H9 (cell line): ENCODE measurements around the gene ZSWIM5. TPM values are rescaled to one million over a fixed set of nuclear protein-coding genes. Genes with fewer than 3 reads are reported as not detected.

Experiments
- DNase-seq: peaks from one replicate; pipeline ENCODE4 v3.0.0-alpha.2; 2017
- H2AFZ ChIP-seq: one replicate; pipeline ENCODE4 v1.6.1; 2013; ENCODE audit warnings: mild to moderate bottlenecking, low read length, control low read depth, moderate library complexity
- H2AK5ac ChIP-seq: 2 replicates; pipeline ENCODE4 v1.6.1; 2013; ENCODE audit warnings: low read length, control low read depth, mixed read lengths; ENCODE audit not compliant: insufficient read length
- H2BK120ac ChIP-seq: one replicate; pipeline ENCODE4 v1.6.1; 2013; ENCODE audit warnings: low read depth, mild to moderate bottlenecking, low read length, control low read depth, inconsistent platforms; ENCODE audit not compliant: poor library complexity, severe bottlenecking
- H2BK12ac ChIP-seq: 2 replicates; pipeline ENCODE4 v1.6.1; 2013; ENCODE audit warnings: low read length, control low read depth, mixed read lengths, low read depth; ENCODE audit not compliant: insufficient read length
- H2BK15ac ChIP-seq: 2 replicates; pipeline ENCODE4 v1.6.1; 2013; ENCODE audit warnings: low read depth, low read length, control low read depth
- H2BK20ac ChIP-seq: one replicate; pipeline ENCODE4 v1.6.1; 2013; ENCODE audit warnings: low read depth, mild to moderate bottlenecking, low read length, control low read depth, inconsistent platforms; ENCODE audit not compliant: poor library complexity, severe bottlenecking
- H2BK5ac ChIP-seq: 2 replicates; pipeline ENCODE4 v1.6.1; 2013; ENCODE audit warnings: low read length, control low read depth, mixed read lengths; ENCODE audit not compliant: insufficient read length
- H3K14ac ChIP-seq: 2 replicates; pipeline ENCODE4 v1.6.1; 2013; ENCODE audit warnings: low read length, control low read depth; ENCODE audit not compliant: insufficient read depth
- H3K18ac ChIP-seq: 2 replicates; pipeline ENCODE4 v1.6.1; 2013; ENCODE audit warnings: low read depth, mild to moderate bottlenecking, mixed read lengths, low read length, control low read depth; ENCODE audit not compliant: insufficient read length
- H3K23ac ChIP-seq: 2 replicates; pipeline ENCODE4 v1.6.1; 2013; ENCODE audit warnings: low read length, control low read depth, mixed read lengths, low read depth; ENCODE audit not compliant: insufficient read length
- H3K23me2 ChIP-seq: 2 replicates; pipeline ENCODE4 v1.6.1; 2013; ENCODE audit warnings: low read depth, mild to moderate bottlenecking, mixed read lengths, low read length, control low read depth; ENCODE audit not compliant: insufficient read length, poor library complexity, severe bottlenecking
- H3K27ac ChIP-seq: 2 replicates; pipeline ENCODE4 v1.5.1; 2013; ENCODE audit warnings: low read length, control low read depth, mixed read lengths, low read depth; ENCODE audit not compliant: insufficient read length
- H3K27me3 ChIP-seq: 2 replicates; pipeline ENCODE4 v1.6.1; 2013; ENCODE audit warnings: low read length, control low read depth, inconsistent platforms; ENCODE audit not compliant: insufficient read depth
- H3K4ac ChIP-seq: 2 replicates; pipeline ENCODE4 v1.6.1; 2013; ENCODE audit warnings: low read depth, mild to moderate bottlenecking, control low read depth, inconsistent platforms, low read length, moderate library complexity
- H3K4me1 ChIP-seq: 2 replicates; pipeline ENCODE4 v1.6.1; 2013; ENCODE audit warnings: low read length, control low read depth, inconsistent platforms; ENCODE audit not compliant: insufficient read depth
- H3K4me2 ChIP-seq: 2 replicates; pipeline ENCODE4 v1.6.1; 2013; ENCODE audit warnings: low read length, control low read depth, mixed read lengths; ENCODE audit not compliant: insufficient read length, insufficient read depth
- H3K56ac ChIP-seq: 2 replicates; pipeline ENCODE4 v1.6.1; 2013; ENCODE audit warnings: low read depth, mild to moderate bottlenecking, mixed read lengths, low read length, control low read depth; ENCODE audit not compliant: insufficient read length
- H3K79me1 ChIP-seq: 2 replicates; pipeline ENCODE4 v1.6.1; 2013; ENCODE audit warnings: low read depth, mild to moderate bottlenecking, moderate library complexity, low read length, control low read depth, inconsistent platforms; ENCODE audit not compliant: insufficient read depth, poor library complexity, severe bottlenecking
- H3K79me2 ChIP-seq: 2 replicates; pipeline ENCODE4 v1.6.1; 2013; ENCODE audit warnings: low read length, control low read depth, inconsistent platforms; ENCODE audit not compliant: insufficient read depth
- H3K9ac ChIP-seq: 2 replicates; pipeline ENCODE4 v1.6.1; 2013; ENCODE audit warnings: low read length, control low read depth, mixed read lengths; ENCODE audit not compliant: insufficient read length; ENCODE audit errors: extremely low read depth
- H3K9me3 ChIP-seq: one replicate; pipeline ENCODE4 v1.6.1; 2013; ENCODE audit warnings: low read depth, low read length, inconsistent platforms; ENCODE audit not compliant: control insufficient read depth
- H3T11ph ChIP-seq: one replicate; pipeline ENCODE4 v1.6.1; 2013; ENCODE audit warnings: mild to moderate bottlenecking, low read length, control low read depth, inconsistent platforms
- H4K20me1 ChIP-seq: one replicate; pipeline ENCODE4 v1.6.1; 2013; ENCODE audit not compliant: control insufficient read depth, insufficient read length, insufficient read depth
- H4K5ac ChIP-seq: 2 replicates; pipeline ENCODE4 v1.6.1; 2013; ENCODE audit warnings: low read depth, mild to moderate bottlenecking, mixed read lengths, low read length, control low read depth; ENCODE audit not compliant: insufficient read length
- H4K8ac ChIP-seq: replicated peaks from 2 replicates; pipeline ENCODE4 v1.6.1; 2013; ENCODE audit warnings: low read length, control low read depth, mixed read lengths, low read depth; ENCODE audit not compliant: insufficient read length
- H4K91ac ChIP-seq: 2 replicates; pipeline ENCODE4 v1.6.1; 2013; ENCODE audit warnings: low read depth, mild to moderate bottlenecking, moderate library complexity, mixed read lengths, low read length, control low read depth; ENCODE audit not compliant: insufficient read length
- H3K27ac Mint-ChIP-seq, 3 experiments: 2 replicates in 2 of 3; 3 replicates in 1 of 3; pipeline ENCODE4 v1.8.0; 2020 to 2021; ENCODE audit warnings: mixed read lengths in 3 of 3, mild to moderate bottlenecking in 1 of 3, moderate library complexity in 1 of 3
- H3K27me3 Mint-ChIP-seq: 2 replicates; pipeline ENCODE4 v1.8.0; 2021; ENCODE audit warnings: low read depth, mild to moderate bottlenecking, moderate library complexity, mixed read lengths
- H3K36me3 Mint-ChIP-seq, 3 experiments: 2 replicates in 2 of 3; 3 replicates in 1 of 3; pipeline ENCODE4 v1.8.0; 2020 to 2021; ENCODE audit warnings: low read depth in 3 of 3, mixed read lengths in 3 of 3; ENCODE audit not compliant: insufficient read depth in 1 of 3
- H3K4me1 Mint-ChIP-seq, 2 experiments: 2 replicates each; pipeline ENCODE4 v1.8.0; 2020; ENCODE audit warnings: mixed read lengths in 2 of 2
- H3K4me3 Mint-ChIP-seq, 2 experiments: 2 replicates in 1 of 2; 3 replicates in 1 of 2; pipeline ENCODE4 v1.8.0; 2020 to 2021; ENCODE audit warnings: mild to moderate bottlenecking in 2 of 2, mixed read lengths in 2 of 2, moderate library complexity in 1 of 2
- H3K9me3 Mint-ChIP-seq, 2 experiments: 2 replicates in 1 of 2; 3 replicates in 1 of 2; pipeline ENCODE4 v1.8.0; 2020; ENCODE audit warnings: mild to moderate bottlenecking in 2 of 2, mixed read lengths in 2 of 2, moderate library complexity in 1 of 2
- WGBS: extraction: QIAGEN DNeasy Blood & Tissue Kit; methylation state at CpG from one replicate; pipeline ENCODE4 v1.1.7; 2013; ENCODE audit warnings: missing lambda C conversion rate, low lambda C conversion rate, mixed read lengths; ENCODE audit not compliant: insufficient read length; ENCODE audit errors: extremely low coverage; 5-methylcytosine and 5-hydroxymethylcytosine counted together
- total RNA-seq: library from RNA; stranded (reverse); gene quantifications from 2 replicates; pipeline ENCODE4 v1.2.1, GENCODE V29; 2021
- TF ChIP-seq, protein P1 (sequence below): fragments of 200-600 bp; sonication (generic); conservative IDR thresholded peaks from 3 replicates; pipeline ENCODE4 v1.8.0; 2021; ENCODE audit warnings: antibody characterized with exemption, mild to moderate bottlenecking

Gene ZSWIM5
- total RNA-seq, 1 experiment from 2014 or later: 3.5 TPM

DNA sequence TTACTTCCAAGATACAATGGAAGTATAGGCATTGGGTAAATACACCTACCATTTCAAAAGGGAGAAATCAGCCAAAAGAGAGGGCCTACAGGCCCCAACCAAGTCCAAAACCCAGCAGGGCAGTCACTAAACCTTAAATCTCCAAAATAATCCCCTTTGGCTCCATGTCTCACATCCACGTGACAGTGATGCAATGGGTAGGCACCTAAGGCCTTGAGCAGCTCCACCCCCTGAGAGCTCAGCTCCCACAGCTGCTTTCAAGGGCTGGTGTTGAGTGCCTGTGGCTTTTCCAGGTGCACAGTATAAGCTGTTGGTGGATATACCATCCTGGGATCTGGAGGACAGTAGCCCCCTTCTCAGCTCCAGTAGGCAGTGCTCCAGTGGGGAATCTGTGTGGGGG, 121.8 kb downstream of the ZSWIM5 start:
- TF ChIP-seq, protein P1, sequence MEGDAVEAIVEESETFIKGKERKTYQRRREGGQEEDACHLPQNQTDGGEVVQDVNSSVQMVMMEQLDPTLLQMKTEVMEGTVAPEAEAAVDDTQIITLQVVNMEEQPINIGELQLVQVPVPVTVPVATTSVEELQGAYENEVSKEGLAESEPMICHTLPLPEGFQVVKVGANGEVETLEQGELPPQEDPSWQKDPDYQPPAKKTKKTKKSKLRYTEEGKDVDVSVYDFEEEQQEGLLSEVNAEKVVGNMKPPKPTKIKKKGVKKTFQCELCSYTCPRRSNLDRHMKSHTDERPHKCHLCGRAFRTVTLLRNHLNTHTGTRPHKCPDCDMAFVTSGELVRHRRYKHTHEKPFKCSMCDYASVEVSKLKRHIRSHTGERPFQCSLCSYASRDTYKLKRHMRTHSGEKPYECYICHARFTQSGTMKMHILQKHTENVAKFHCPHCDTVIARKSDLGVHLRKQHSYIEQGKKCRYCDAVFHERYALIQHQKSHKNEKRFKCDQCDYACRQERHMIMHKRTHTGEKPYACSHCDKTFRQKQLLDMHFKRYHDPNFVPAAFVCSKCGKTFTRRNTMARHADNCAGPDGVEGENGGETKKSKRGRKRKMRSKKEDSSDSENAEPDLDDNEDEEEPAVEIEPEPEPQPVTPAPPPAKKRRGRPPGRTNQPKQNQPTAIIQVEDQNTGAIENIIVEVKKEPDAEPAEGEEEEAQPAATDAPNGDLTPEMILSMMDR: no peak
- Mint-ChIP-seq H3K27me3 (no peaks in the 10 kb centered on the region), H3K4me3 (no peak overlapping the region), H3K36me3 (peaks cover 8 to 11% (median 8%) of the 10 kb centered on the region in 3 experiments; a peak in 5 of 7 replicates), H3K4me1 (no peaks in the 10 kb centered on the region), H3K9me3 (peaks cover 8 to 9% of the 10 kb centered on the region in 2 experiments; a peak in 4 of 5 replicates), H3K27ac (no peak overlapping the region)
- H3K4me1 ChIP-seq: no peaks in the 10 kb centered on the region
- no peaks in the 10 kb centered on the region for H3K27me3 ChIP-seq
- H2BK12ac ChIP-seq: no peak overlapping the region
- no peak overlapping the region for H4K91ac ChIP-seq
- no peaks in the 10 kb centered on the region for H4K20me1 ChIP-seq
- no peak overlapping the region for H3K9ac ChIP-seq
- H3K23ac ChIP-seq: no peak overlapping the region
- no peak overlapping the region for H3K56ac ChIP-seq
- H3K23me2 ChIP-seq: no peaks in the 10 kb centered on the region
- no peak overlapping the region for H2BK20ac ChIP-seq
- H3K9me3 ChIP-seq: no peaks in the 10 kb centered on the region
- no peak overlapping the region for H3K18ac ChIP-seq
- H3T11ph ChIP-seq: no peak overlapping the region
- H4K5ac ChIP-seq: no peak overlapping the region
- H3K14ac ChIP-seq: no peak overlapping the region
- H3K79me2 ChIP-seq: no peaks in the 10 kb centered on the region
- WGBS: no CpG with 5 or more reads among the region's 1 CpG
- no peak overlapping the region for H3K4ac ChIP-seq
- no peak overlapping the region for H2BK15ac ChIP-seq
- H3K79me1 ChIP-seq: no peaks in the 10 kb centered on the region
- no peak overlapping the region for H2BK5ac ChIP-seq
- no peak for DNase-seq
- no peak overlapping the region for H3K27ac ChIP-seq
- no peak overlapping the region for H2AK5ac ChIP-seq
- H4K8ac ChIP-seq: no peak overlapping the region
- H2AFZ ChIP-seq: no peak overlapping the region
- no peak overlapping the region for H3K4me2 ChIP-seq
- no peak overlapping the region for H2BK120ac ChIP-seq
